Astrocyte (in vitro differentiated cells and primary cell): ENCODE measurements around the gene CAPG. TPM values are rescaled to one million over a fixed set of nuclear protein-coding genes. Genes with fewer than 3 reads are reported as not detected.

Experiments
- DNase-seq: peaks from one replicate; pipeline ENCODE4 v3.0.0-alpha.2; 2010; ENCODE audit warnings: low read depth
- FAIRE-seq: peaks from 2 replicates; lab custom pipeline; 2011; peaks lifted over from hg19 to GRCh38; lab: Jason Lieb, UNC
- H2AFZ ChIP-seq: 2 replicates; pipeline ENCODE4 v1.6.0; 2012; ENCODE audit warnings: low read depth, low read length, inconsistent platforms
- H3K27ac ChIP-seq: 2 replicates; pipeline ENCODE4 v1.5.1; 2011; ENCODE audit warnings: low read depth, low read length, inconsistent platforms
- H3K27me3 ChIP-seq: 2 replicates; pipeline ENCODE4 v1.6.0; 2011; ENCODE audit warnings: low read length, inconsistent platforms; ENCODE audit not compliant: insufficient read depth
- H3K36me3 ChIP-seq: 2 replicates; pipeline ENCODE4 v1.5.1; 2011; ENCODE audit warnings: low read length, inconsistent platforms; ENCODE audit not compliant: insufficient read depth
- H3K4me1 ChIP-seq: 2 replicates; pipeline ENCODE4 v1.5.1; 2011; ENCODE audit warnings: low read length, inconsistent platforms; ENCODE audit not compliant: insufficient read depth
- H3K4me2 ChIP-seq: 2 replicates; pipeline ENCODE4 v1.6.0; 2012; ENCODE audit warnings: low read length, inconsistent platforms
- H3K4me3 ChIP-seq: 2 replicates; pipeline ENCODE4 v1.5.1; 2011; ENCODE audit warnings: low read depth, mild to moderate bottlenecking, low read length, inconsistent platforms; ENCODE audit not compliant: insufficient read depth
- H3K79me2 ChIP-seq: 2 replicates; pipeline ENCODE4 v1.6.0; 2012; ENCODE audit warnings: mild to moderate bottlenecking, low read length, inconsistent platforms; ENCODE audit not compliant: insufficient read depth
- H3K9ac ChIP-seq: 2 replicates; pipeline ENCODE4 v1.6.0; 2012; ENCODE audit warnings: mild to moderate bottlenecking, low read length, inconsistent platforms
- H3K9me3 ChIP-seq: 2 replicates; pipeline ENCODE4 v1.5.1; 2012; ENCODE audit warnings: low read depth, mild to moderate bottlenecking, low read length, inconsistent platforms; ENCODE audit not compliant: insufficient read depth
- H4K20me1 ChIP-seq: 2 replicates; pipeline ENCODE4 v1.6.0; 2012; ENCODE audit warnings: low read length, inconsistent platforms; ENCODE audit not compliant: insufficient read depth
- H3K27ac Mint-ChIP-seq: one replicate; pipeline ENCODE4 v1.8.0; 2021; ENCODE audit warnings: mild to moderate bottlenecking, mixed read lengths; ENCODE audit not compliant: unreplicated experiment
- H3K27me3 Mint-ChIP-seq: one replicate; pipeline ENCODE4 v1.8.0; 2021; ENCODE audit warnings: low read depth, mixed read lengths; ENCODE audit not compliant: unreplicated experiment
- H3K36me3 Mint-ChIP-seq: one replicate; pipeline ENCODE4 v1.8.0; 2021; ENCODE audit warnings: low read depth, mixed read lengths; ENCODE audit not compliant: unreplicated experiment
- H3K4me1 Mint-ChIP-seq: one replicate; pipeline ENCODE4 v1.8.0; 2021; ENCODE audit warnings: low read depth, mixed read lengths; ENCODE audit not compliant: unreplicated experiment
- H3K4me3 Mint-ChIP-seq: one replicate; pipeline ENCODE4 v1.8.0; 2021; ENCODE audit warnings: mild to moderate bottlenecking, moderate library complexity, mixed read lengths; ENCODE audit not compliant: unreplicated experiment
- H3K9me3 Mint-ChIP-seq: one replicate; pipeline ENCODE4 v1.8.0; 2021; ENCODE audit warnings: mild to moderate bottlenecking, mixed read lengths; ENCODE audit not compliant: unreplicated experiment
- EZH2 ChIP-seq: IDR thresholded peaks from 2 replicates; pipeline ENCODE4 v1.6.1; 2012; ENCODE audit warnings: mild to moderate bottlenecking, low read length, inconsistent platforms; ENCODE audit not compliant: insufficient read depth
- total RNA-seq: library from RNA; stranded (reverse); gene quantifications from 2 replicates; pipeline ENCODE4 v1.2.1, GENCODE V29; 2021
- TF ChIP-seq, protein P1 (sequence below): IDR thresholded peaks from 2 replicates; pipeline ENCODE4 v1.5.1; 2011; ENCODE audit warnings: low read depth, mild to moderate bottlenecking, inconsistent platforms, low read length, moderate library complexity; ENCODE audit not compliant: insufficient read depth

CAPG gene
- total RNA-seq, 1 donor from 2014 or later: 68.2 TPM

DNA sequence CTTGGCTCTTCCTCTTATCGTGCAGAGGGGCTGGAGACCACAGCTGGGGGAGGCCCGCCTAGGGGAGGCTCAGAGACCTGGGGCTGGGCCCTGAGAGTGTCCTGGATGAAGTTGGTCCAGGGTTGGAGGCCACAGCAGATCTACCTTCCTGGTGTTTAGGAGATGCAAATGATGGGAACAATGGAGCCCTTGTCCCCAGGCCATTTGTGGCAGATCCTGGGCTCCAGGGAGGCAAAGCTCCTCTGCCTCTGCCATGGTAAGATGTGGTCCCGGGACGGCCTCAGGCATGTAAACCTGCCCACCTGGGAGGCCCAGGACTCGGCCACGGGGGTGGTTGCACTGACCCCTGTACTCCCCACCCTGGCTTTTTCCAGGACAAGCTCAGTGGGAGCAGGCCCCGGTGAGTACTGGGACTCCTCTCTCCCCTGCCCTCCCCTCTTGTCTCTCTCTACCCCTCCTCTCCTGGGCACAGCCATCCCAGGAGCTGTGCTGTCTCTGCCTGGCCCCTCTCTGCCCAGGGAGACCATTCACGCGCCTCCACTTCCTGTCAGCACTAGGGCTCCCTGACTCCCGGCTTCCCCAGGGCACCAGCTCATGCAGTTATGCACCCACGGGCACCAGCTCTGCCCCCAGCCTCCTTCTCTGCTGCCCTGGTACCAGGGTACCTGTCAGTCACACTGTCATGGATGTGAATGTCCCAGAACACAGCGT lies 19.2 kb upstream of the CAPG start:
- no peak overlapping the region for H3K4me3 Mint-ChIP-seq
- H3K4me3 ChIP-seq: no peak overlapping the region
- no peaks in the 10 kb centered on the region for H3K9me3 ChIP-seq
- TF ChIP-seq, protein P1, sequence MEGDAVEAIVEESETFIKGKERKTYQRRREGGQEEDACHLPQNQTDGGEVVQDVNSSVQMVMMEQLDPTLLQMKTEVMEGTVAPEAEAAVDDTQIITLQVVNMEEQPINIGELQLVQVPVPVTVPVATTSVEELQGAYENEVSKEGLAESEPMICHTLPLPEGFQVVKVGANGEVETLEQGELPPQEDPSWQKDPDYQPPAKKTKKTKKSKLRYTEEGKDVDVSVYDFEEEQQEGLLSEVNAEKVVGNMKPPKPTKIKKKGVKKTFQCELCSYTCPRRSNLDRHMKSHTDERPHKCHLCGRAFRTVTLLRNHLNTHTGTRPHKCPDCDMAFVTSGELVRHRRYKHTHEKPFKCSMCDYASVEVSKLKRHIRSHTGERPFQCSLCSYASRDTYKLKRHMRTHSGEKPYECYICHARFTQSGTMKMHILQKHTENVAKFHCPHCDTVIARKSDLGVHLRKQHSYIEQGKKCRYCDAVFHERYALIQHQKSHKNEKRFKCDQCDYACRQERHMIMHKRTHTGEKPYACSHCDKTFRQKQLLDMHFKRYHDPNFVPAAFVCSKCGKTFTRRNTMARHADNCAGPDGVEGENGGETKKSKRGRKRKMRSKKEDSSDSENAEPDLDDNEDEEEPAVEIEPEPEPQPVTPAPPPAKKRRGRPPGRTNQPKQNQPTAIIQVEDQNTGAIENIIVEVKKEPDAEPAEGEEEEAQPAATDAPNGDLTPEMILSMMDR: no peak
- no peak for TF ChIP-seq EZH2
- H3K27ac Mint-ChIP-seq: no peak overlapping the region
- no peaks in the 10 kb centered on the region for H4K20me1 ChIP-seq
- peaks cover 12% of the 10 kb centered on the region for H3K4me1 ChIP-seq
- H3K79me2 ChIP-seq: no peaks in the 10 kb centered on the region
- H3K36me3 Mint-ChIP-seq: no peaks in the 10 kb centered on the region
- no peak overlapping the region for H3K9ac ChIP-seq
- peaks cover 5% of the 10 kb centered on the region for H3K27me3 Mint-ChIP-seq
- FAIRE-seq (no peak), DNase-seq (no peak)
- H2AFZ ChIP-seq: no peak overlapping the region
- H3K9me3 Mint-ChIP-seq: no peaks in the 10 kb centered on the region
- H3K4me1 Mint-ChIP-seq: peaks cover 6% of the 10 kb centered on the region
- H3K4me2 ChIP-seq: no peak overlapping the region
- no peaks in the 10 kb centered on the region for H3K36me3 ChIP-seq
- H3K27me3 ChIP-seq: no peaks in the 10 kb centered on the region
- H3K27ac ChIP-seq: no peak overlapping the region

DNA sequence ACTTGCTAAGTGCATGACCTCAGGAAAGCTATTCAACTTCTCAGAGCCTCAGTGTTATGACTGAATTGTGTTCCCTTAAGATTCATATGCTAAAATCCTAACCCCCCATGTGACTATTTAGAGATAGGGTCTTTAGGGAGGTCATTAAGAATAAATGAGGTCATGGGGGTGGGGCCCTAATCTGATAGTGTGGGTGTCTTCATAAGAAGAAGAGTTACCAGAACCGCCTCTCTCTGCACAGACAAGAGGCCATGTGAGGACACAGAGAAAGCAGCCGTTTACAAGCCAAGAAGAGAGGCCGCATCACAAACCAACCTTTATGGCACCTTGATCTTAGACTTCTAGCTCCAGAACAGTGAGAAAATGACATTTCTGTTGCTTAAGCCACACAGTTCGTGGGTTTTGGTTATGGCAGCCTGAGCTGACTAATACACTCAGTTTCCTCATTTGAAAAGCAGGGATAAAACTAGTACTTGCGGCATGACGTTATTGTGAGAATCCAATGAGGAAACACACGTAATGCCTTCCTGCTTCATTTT lies 18.2 kb upstream of the CAPG start:
- peaks cover 4% of the 10 kb centered on the region for H3K4me1 ChIP-seq
- no peaks in the 10 kb centered on the region for H4K20me1 ChIP-seq
- DNase-seq: no peak
- no peak overlapping the region for H3K9ac ChIP-seq
- peaks cover 6% of the 10 kb centered on the region for H3K4me1 Mint-ChIP-seq
- TF ChIP-seq EZH2: no peak
- TF ChIP-seq, protein P1: no peak
- H3K27me3 ChIP-seq: no peaks in the 10 kb centered on the region
- no peak overlapping the region for H2AFZ ChIP-seq
- H3K79me2 ChIP-seq: no peaks in the 10 kb centered on the region
- H3K4me3 Mint-ChIP-seq: peak overlapping the region; percentile 20
- no peaks in the 10 kb centered on the region for H3K36me3 Mint-ChIP-seq
- H3K9me3 Mint-ChIP-seq: no peaks in the 10 kb centered on the region
- FAIRE-seq: no peak
- no peak overlapping the region for H3K27ac Mint-ChIP-seq
- no peak overlapping the region for H3K4me2 ChIP-seq
- no peaks in the 10 kb centered on the region for H3K36me3 ChIP-seq
- H3K27ac ChIP-seq: no peak overlapping the region
- peaks cover 8% of the 10 kb centered on the region for H3K27me3 Mint-ChIP-seq
- H3K9me3 ChIP-seq: no peaks in the 10 kb centered on the region
- no peak overlapping the region for H3K4me3 ChIP-seq

DNA sequence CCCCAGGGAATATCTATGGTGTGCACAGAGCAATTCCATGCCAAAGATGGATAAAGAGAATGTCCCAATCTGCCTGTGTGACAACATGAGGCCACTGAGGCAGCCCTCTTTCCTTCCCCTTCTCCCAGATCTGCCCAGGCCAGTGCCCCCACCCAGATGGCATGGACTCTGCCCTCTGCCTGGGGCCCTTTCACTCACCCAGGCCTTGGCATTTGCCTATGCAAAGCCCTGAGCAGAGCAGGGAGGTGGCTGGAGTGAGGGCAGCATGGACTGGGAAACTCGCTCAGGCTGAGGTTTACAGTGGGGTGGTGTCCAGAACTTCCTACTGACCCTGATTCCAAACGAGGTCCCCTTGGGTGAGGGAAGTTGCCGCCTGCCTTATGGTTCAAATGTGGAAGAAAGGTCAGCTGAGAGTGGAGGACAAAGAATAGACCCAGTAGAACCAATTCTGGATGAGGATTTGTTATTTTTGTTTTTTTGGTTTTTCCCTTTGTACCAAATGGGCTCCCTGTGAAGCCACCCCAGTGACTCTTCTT lies 17.2 kb upstream of the CAPG start:
- TF ChIP-seq, protein P1: no peak
- no peak for TF ChIP-seq EZH2
- Histone ChIP-seq H3K36me3 (no peaks in the 10 kb centered on the region), H4K20me1 (no peaks in the 10 kb centered on the region), H3K9ac (no peak overlapping the region), H3K4me1 (no peaks in the 10 kb centered on the region), H3K27ac (no peak overlapping the region), H3K79me2 (no peaks in the 10 kb centered on the region), H3K4me3 (no peak overlapping the region), H2AFZ (no peak overlapping the region), H3K4me2 (no peak overlapping the region), H3K9me3 (no peaks in the 10 kb centered on the region), H3K27me3 (no peaks in the 10 kb centered on the region)
- Mint-ChIP-seq H3K27ac (no peak overlapping the region), H3K27me3 (peaks cover 8% of the 10 kb centered on the region), H3K4me3 (no peak overlapping the region), H3K4me1 (peaks cover 6% of the 10 kb centered on the region), H3K36me3 (no peaks in the 10 kb centered on the region), H3K9me3 (no peaks in the 10 kb centered on the region)
- no peak for DNase-seq
- FAIRE-seq: no peak
